Upper lobe of right lung (tissue), 1 donor: ENCODE results near the gene SLC25A52. TPM values are rescaled to one million over a fixed set of nuclear protein-coding genes. Genes with fewer than 3 reads are reported as not detected.
A peak's percentile ranks its signal among the peaks of the same experiment; 100 is the strongest.

ENCODE experiments used
- ATAC-seq: fragments of 200-7000 bp; cut with Tn5 transposase; one replicate; pipeline ENCODE4 v1.9.1; 2020; ENCODE audit warnings: mild to moderate bottlenecking, moderate library complexity
- DNase-seq: peaks from one replicate; pipeline ENCODE4 v3.0.0-alpha.2; 2020
- H3K27ac ChIP-seq: fragments of 200-600 bp; one replicate; pipeline ENCODE4 v1.8.0; 2022
- H3K27me3 ChIP-seq: fragments of 200-600 bp; one replicate; pipeline ENCODE4 v1.8.0; 2022; ENCODE audit warnings: mild to moderate bottlenecking
- H3K36me3 ChIP-seq: fragments of 200-600 bp; one replicate; pipeline ENCODE4 v1.8.0; 2022
- H3K4me1 ChIP-seq: fragments of 200-600 bp; one replicate; pipeline ENCODE4 v1.8.0; 2022
- H3K4me3 ChIP-seq: fragments of 200-600 bp; one replicate; pipeline ENCODE4 v1.8.0; 2022; ENCODE audit warnings: mild to moderate bottlenecking
- H3K9me3 ChIP-seq: fragments of 200-600 bp; one replicate; pipeline ENCODE4 v1.8.0; 2022
- intact Hi-C: fragments of 100-400 bp; cut with DNase I; formaldehyde crosslinking; loops from one replicate; pipeline ENCODE4 v1.11.0; 2022
- total RNA-seq: library from RNA; stranded (reverse); fragmentation: NEBNext Ultra II Directional; extraction: Animal tissue kit (Norgen Biotek cat#: 25700); gene quantifications from one replicate; pipeline ENCODE4 v1.2.1, GENCODE V29; 2021
- TF ChIP-seq, protein P1 (sequence below): fragments of 200-600 bp; IDR thresholded peaks from one replicate; pipeline ENCODE4 v1.8.0; 2022; ENCODE audit warnings: antibody characterized with exemption
- donor health status: DM: no; HTN: yes; CAD: no; lungs with severe emphysema.

SLC25A52 gene
- total RNA-seq, 1 donor from 2014 or later: not detected

DNA sequence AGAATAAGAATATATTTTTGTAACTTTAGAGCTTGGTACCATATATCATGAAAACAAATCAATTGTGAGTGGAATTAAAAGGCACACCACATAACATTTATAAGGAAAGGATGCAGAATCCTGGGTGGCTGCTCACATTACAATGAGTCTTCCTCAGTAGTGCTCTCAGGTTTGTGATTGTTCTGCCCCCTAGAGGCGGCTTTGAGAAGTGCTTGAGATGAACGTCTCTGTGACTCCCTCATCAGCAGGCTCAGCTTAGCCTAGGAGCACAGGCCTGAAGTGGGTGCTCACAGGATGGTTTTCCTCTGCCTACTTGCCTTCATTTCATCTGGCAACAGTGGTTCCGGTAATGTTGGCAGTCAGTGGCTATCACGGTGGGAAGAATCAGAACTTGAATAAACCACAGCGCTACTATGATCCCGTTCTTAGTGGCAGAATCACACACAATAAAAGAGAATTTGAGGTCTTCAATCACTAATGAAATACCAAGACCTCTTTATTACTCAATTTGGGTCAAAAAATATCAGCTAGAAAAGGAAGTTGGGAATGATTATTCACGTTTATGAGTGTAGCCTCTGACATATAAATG lies 38.2 kb downstream of the SLC25A52 start:
- TF ChIP-seq, protein P1, sequence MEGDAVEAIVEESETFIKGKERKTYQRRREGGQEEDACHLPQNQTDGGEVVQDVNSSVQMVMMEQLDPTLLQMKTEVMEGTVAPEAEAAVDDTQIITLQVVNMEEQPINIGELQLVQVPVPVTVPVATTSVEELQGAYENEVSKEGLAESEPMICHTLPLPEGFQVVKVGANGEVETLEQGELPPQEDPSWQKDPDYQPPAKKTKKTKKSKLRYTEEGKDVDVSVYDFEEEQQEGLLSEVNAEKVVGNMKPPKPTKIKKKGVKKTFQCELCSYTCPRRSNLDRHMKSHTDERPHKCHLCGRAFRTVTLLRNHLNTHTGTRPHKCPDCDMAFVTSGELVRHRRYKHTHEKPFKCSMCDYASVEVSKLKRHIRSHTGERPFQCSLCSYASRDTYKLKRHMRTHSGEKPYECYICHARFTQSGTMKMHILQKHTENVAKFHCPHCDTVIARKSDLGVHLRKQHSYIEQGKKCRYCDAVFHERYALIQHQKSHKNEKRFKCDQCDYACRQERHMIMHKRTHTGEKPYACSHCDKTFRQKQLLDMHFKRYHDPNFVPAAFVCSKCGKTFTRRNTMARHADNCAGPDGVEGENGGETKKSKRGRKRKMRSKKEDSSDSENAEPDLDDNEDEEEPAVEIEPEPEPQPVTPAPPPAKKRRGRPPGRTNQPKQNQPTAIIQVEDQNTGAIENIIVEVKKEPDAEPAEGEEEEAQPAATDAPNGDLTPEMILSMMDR: peak; percentile 88
- Histone ChIP-seq H3K36me3 (no peaks in the 10 kb centered on the region), H3K4me3 (no peak overlapping the region), H3K4me1 (no peaks in the 10 kb centered on the region), H3K9me3 (no peaks in the 10 kb centered on the region), H3K27ac (no peak overlapping the region), H3K27me3 (peaks cover 9% of the 10 kb centered on the region)
- DNase-seq (peak; percentile 68), ATAC-seq (peak; percentile 96)
- intact Hi-C loops: no loop called here

DNA sequence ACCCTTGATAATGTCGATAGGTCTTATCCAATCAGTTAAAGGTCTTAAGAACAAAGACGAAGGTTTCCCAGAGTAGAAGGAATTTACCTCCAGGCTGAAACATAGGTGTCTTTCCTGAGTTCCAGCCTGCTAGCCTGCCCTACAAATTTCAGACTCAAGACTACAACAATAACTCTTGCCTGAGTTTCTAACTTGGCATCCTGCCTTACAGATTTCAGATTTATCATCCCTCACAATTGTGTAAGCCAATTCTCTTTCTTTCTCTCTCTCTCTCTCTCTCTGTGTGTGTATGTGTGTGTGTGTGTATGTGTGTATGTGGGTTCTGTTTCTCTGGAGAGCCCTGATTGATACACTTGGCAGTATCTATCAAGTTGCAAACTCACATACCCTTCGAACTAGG lies 39.1 kb downstream of the SLC25A52 start:
- ATAC-seq: no peak
- DNase-seq: no peak
- TF ChIP-seq, protein P1: no peak
- H3K36me3 ChIP-seq: no peaks in the 10 kb centered on the region
- no peaks in the 10 kb centered on the region for H3K4me1 ChIP-seq
- no peak overlapping the region for H3K4me3 ChIP-seq
- no peak overlapping the region for H3K27ac ChIP-seq
- intact Hi-C loops: no loop called here
- H3K27me3 ChIP-seq: peaks cover 9% of the 10 kb centered on the region
- no peaks in the 10 kb centered on the region for H3K9me3 ChIP-seq

DNA sequence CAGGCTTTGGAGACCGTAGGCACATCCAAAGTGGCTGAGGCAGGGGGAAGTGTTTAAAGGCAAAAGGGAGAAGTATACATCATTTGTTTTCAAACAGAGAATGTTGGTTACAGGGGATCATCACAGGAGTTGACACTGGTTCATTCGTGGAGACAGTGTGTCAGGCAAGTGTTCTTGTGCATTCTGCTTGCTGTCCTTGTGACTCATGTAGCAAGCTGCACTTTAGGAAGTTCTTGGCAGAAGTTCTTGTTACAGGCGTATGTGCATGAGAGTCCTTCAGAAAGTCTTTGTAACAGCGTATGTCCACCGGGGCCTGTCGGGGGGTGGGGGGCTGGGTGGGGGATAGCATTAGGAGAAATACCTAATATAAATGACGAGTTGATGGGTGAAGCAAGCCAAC lies 39.8 kb downstream of the SLC25A52 start:
- intact Hi-C loops: no loop called here
- H3K4me1 ChIP-seq: no peaks in the 10 kb centered on the region
- no peaks in the 10 kb centered on the region for H3K36me3 ChIP-seq
- H3K27ac ChIP-seq: no peak overlapping the region
- DNase-seq (no peak), ATAC-seq (no peak)
- H3K4me3 ChIP-seq: no peak overlapping the region
- H3K9me3 ChIP-seq: no peaks in the 10 kb centered on the region
- TF ChIP-seq, protein P1: no peak
- H3K27me3 ChIP-seq: peaks cover 9% of the 10 kb centered on the region

DNA sequence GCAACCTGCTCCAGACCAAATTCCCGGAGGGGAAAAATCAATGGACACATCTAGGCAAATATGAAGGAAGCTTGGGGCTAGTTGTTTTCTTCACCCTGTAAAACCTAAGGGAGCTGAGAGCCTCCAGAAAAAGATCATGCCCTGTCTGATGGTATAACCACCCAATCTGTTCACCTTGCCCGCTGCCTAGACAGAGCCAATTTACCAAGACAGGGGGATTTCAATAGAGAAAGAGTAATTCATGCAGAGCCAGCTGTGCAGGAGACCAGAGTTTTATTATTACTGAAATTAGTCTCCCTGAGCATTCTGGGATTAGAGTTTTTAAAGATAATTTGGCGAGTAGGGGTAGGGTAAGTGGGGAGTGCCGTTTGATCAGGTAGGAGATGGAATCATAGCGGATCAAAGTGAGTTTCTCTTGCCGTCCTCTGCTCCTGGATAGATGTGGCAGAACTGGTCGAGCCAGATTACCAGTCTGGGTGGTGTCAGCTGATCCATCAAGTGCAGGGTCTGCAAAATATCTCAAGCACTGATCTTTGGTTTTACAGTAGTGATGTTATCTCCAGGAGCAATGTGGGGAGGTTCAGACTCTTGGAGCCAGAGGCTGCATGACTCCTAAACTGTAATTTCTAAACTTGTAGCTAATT lies 41.2 kb downstream of the SLC25A52 start:
- H3K4me3 ChIP-seq: no peak overlapping the region
- no peaks in the 10 kb centered on the region for H3K36me3 ChIP-seq
- no peak overlapping the region for H3K27ac ChIP-seq
- TF ChIP-seq, protein P1: no peak
- DNase-seq (no peak), ATAC-seq (no peak)
- no peaks in the 10 kb centered on the region for H3K4me1 ChIP-seq
- H3K9me3 ChIP-seq: no peaks in the 10 kb centered on the region
- intact Hi-C loops: no loop called here
- H3K27me3 ChIP-seq: peaks cover 9% of the 10 kb centered on the region

DNA sequence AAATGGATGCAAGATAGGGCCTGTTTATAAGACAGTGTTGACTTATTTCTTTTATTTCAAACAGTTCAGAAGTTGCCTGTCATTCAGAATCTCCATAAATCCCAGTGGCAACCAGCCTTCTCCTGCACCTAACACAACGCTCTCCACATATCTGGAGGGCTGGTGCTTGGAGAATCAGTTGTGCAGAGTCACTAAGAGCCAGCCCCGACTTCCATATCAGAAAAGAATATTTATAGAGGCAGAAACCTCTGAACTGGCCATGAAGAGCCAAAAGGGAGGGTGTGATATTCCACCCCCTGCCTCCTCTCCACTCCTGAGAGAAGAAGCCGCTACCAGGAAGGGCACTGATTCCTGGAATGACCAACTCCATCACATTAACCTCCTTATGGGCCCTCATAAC lies 42.3 kb downstream of the SLC25A52 start:
- H3K4me1 ChIP-seq: no peaks in the 10 kb centered on the region
- DNase-seq (no peak), ATAC-seq (no peak)
- no peaks in the 10 kb centered on the region for H3K9me3 ChIP-seq
- intact Hi-C loops: no loop called here
- no peak overlapping the region for H3K4me3 ChIP-seq
- no peaks in the 10 kb centered on the region for H3K36me3 ChIP-seq
- TF ChIP-seq, protein P1: no peak
- peaks cover 3% of the 10 kb centered on the region for H3K27me3 ChIP-seq
- no peak overlapping the region for H3K27ac ChIP-seq
